GM12878 (cell line): Measurements from ENCODE around the gene LRRN4. TPM values are rescaled to one million over a fixed set of nuclear protein-coding genes. Genes with fewer than 3 reads are reported as not detected.
A peak's percentile ranks its signal among the peaks of the same experiment; 100 is the strongest.

Experiments
- CBX5 ChIP-seq: sonication (generic); IDR thresholded peaks from 2 replicates; pipeline ENCODE4 v1.6.1; 2016; ENCODE audit warnings: low read depth, moderate library complexity, mild to moderate bottlenecking, inconsistent platforms
- HCFC1 ChIP-seq: fragments of 150-350 bp; IDR thresholded peaks from 2 replicates; pipeline ENCODE4 v1.6.1; 2014; ENCODE audit warnings: low read length
- IKZF1 ChIP-seq: fragments of 450-650 bp; conservative IDR thresholded peaks from 2 replicates; pipeline ENCODE4 v1.6.1; 2017; ENCODE audit warnings: antibody characterized with exemption, mild to moderate bottlenecking
- IRF4 ChIP-seq: IDR thresholded peaks from 2 replicates; pipeline ENCODE4 v1.6.1; 2011; ENCODE audit warnings: low read depth, low read length
- MEF2A ChIP-seq: IDR thresholded peaks from 2 replicates; pipeline ENCODE4 v1.6.1; 2011; ENCODE audit warnings: low read depth, mild to moderate bottlenecking, low read length, moderate library complexity; ENCODE audit not compliant: insufficient read depth
- MEF2B ChIP-seq: fragments of 450-650 bp; IDR thresholded peaks from 2 replicates; pipeline ENCODE4 v1.6.1; 2018; ENCODE audit warnings: mild to moderate bottlenecking, moderate library complexity; ENCODE audit not compliant: partially characterized antibody, poor library complexity, severe bottlenecking
- MTA2 ChIP-seq: fragments of 450-650 bp; IDR thresholded peaks from 2 replicates; pipeline ENCODE4 v1.6.1; 2016; ENCODE audit warnings: low read depth, mild to moderate bottlenecking, moderate library complexity
- MYB ChIP-seq: fragments of 150-350 bp; IDR thresholded peaks from 2 replicates; pipeline ENCODE4 v1.6.1; 2014; ENCODE audit warnings: mild to moderate bottlenecking, low read depth, low read length, borderline replicate concordance
- NBN ChIP-seq: fragments of 450-650 bp; IDR thresholded peaks from 2 replicates; pipeline ENCODE4 v1.6.1; 2016
- NR2C1 ChIP-seq: fragments of 450-650 bp; IDR thresholded peaks from 2 replicates; pipeline ENCODE4 v1.6.1; 2017; ENCODE audit warnings: antibody characterized with exemption, mild to moderate bottlenecking, moderate library complexity
- NR2F1 ChIP-seq: fragments of 450-650 bp; conservative IDR thresholded peaks from 2 replicates; pipeline ENCODE4 v1.6.1; 2017; ENCODE audit warnings: mild to moderate bottlenecking
- PML ChIP-seq: IDR thresholded peaks from 2 replicates; pipeline ENCODE4 v1.6.1; 2012; ENCODE audit warnings: low read length, inconsistent platforms
- RAD21 ChIP-seq: IDR thresholded peaks from 2 replicates; pipeline ENCODE4 v1.6.1; 2011; ENCODE audit warnings: mild to moderate bottlenecking, low read depth, low read length, moderate library complexity; ENCODE audit not compliant: insufficient read depth
- RFX5 ChIP-seq: IDR thresholded peaks from 2 replicates; pipeline ENCODE4 v1.6.1; 2011; ENCODE audit warnings: low read depth, low read length, improper control_type of control experiment
- SMC3 ChIP-seq: IDR thresholded peaks from 2 replicates; pipeline ENCODE4 v1.6.1; 2011; ENCODE audit warnings: low read length, improper control_type of control experiment, borderline replicate concordance
- SREBF1 ChIP-seq: IDR thresholded peaks from 2 replicates; pipeline ENCODE4 v1.6.1; 2012; ENCODE audit warnings: mild to moderate bottlenecking, low read length
- SREBF2 ChIP-seq: IDR thresholded peaks from 2 replicates; pipeline ENCODE4 v1.6.1; 2012; ENCODE audit warnings: mild to moderate bottlenecking, low read length
- TBL1XR1 ChIP-seq: IDR thresholded peaks from 2 replicates; pipeline ENCODE4 v1.6.1; 2012; ENCODE audit warnings: low read depth, low read length, improper control_type of control experiment
- ZNF274 ChIP-seq: IDR thresholded peaks from one replicate; pipeline ENCODE4 v1.8.0; 2011; ENCODE audit not compliant: insufficient read length, insufficient read depth
- ZNF384 ChIP-seq: IDR thresholded peaks from 2 replicates; pipeline ENCODE4 v1.6.1; 2012; ENCODE audit warnings: low read depth, mild to moderate bottlenecking, low read length, improper control_type of control experiment, borderline replicate concordance
- polyA plus RNA-seq, 11 experiments: library from polyadenylated mRNA; depleted of rRNA in 4 of 11; unstranded in 6 of 11; stranded (reverse) in 5 of 11; fragments of >200 nt; fragmentation: Nextera tagmentation in 4 of 11; fragmentation: Illumina TruSeq in 1 of 11; extraction: Ambion mirVana in 4 of 11; extraction: Trizol in 1 of 11; gene quantifications; 1 replicate in 1 of 11; 2 replicates in 10 of 11; pipeline versions ENCODE4 v1.2.1 to v1.2.3, GENCODE V29; 2011 to 2016; ENCODE audit warnings: inconsistent platforms in 2 of 11, missing spikeins in 2 of 11, low read depth in 1 of 11
- total RNA-seq, 4 experiments: library from RNA; depleted of rRNA in 3 of 4; stranded (reverse); fragments of >200 nt in 3 of 4; fragmentation: Illumina TruSeq in 1 of 4; extraction: Trizol in 1 of 4; gene quantifications; 2 replicates each; pipeline versions ENCODE4 v1.2.1 to v1.2.3, GENCODE V29; 2013 to 2021
- TF ChIP-seq, protein P1 (sequence below): fragments of 150-350 bp; IDR thresholded peaks from 2 replicates; pipeline ENCODE4 v1.6.1; 2014; ENCODE audit warnings: mild to moderate bottlenecking, low read depth, low read length
- TF ChIP-seq, protein P2 (sequence below): fragments of 450-650 bp; IDR thresholded peaks from 2 replicates; pipeline ENCODE4 v1.6.1; 2018; ENCODE audit warnings: borderline replicate concordance, mild to moderate bottlenecking; ENCODE audit not compliant: partially characterized antibody
- TF ChIP-seq, protein P3 (sequence below): fragments of 450-650 bp; formaldehyde crosslinking; IDR thresholded peaks from 2 replicates; pipeline ENCODE4 v1.4.0; 2020; ENCODE audit warnings: mild to moderate bottlenecking, moderate library complexity

Gene LRRN4
- total and polyA plus RNA-seq, 10 of the 15 experiments (the other 5 are each of a cell fraction or from before 2014, with no cell fraction given) = 0.11 TPM; not detected in 9

DNA sequence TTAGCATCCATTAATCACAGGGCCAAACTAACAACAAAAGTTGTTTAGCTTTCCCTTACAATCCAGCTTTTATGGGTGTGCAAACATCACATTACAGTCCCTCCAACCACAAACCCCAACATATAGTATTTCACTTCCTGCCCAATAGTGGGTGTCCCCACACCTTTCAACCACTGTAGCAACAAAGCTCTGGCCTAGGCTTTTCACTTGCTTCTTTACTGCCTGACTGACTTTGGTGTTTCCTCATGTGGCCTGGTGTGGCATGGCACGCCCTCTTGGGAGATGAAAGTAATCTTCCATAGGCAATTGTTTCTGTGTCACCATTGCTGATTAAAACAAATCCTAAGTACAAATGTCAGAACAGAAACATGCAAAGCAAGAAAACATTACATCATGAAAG is 57.1 kb downstream of the LRRN4 start (continued):
- TF ChIP-seq, protein P1, sequence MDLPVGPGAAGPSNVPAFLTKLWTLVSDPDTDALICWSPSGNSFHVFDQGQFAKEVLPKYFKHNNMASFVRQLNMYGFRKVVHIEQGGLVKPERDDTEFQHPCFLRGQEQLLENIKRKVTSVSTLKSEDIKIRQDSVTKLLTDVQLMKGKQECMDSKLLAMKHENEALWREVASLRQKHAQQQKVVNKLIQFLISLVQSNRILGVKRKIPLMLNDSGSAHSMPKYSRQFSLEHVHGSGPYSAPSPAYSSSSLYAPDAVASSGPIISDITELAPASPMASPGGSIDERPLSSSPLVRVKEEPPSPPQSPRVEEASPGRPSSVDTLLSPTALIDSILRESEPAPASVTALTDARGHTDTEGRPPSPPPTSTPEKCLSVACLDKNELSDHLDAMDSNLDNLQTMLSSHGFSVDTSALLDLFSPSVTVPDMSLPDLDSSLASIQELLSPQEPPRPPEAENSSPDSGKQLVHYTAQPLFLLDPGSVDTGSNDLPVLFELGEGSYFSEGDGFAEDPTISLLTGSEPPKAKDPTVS = no peak
- no peak for TF ChIP-seq SMC3
- TF ChIP-seq MEF2A = no peak
- no peak for TF ChIP-seq SREBF1
- no peak for TF ChIP-seq ZNF274
- TF ChIP-seq HCFC1 = no peak
- TF ChIP-seq MYB = no peak
- TF ChIP-seq RAD21 = no peak
- TF ChIP-seq RFX5 = no peak
- peak; percentile 39 for TF ChIP-seq MTA2
- no peak for TF ChIP-seq SREBF2
- peak; percentile 60 for TF ChIP-seq MEF2B
- no peak for TF ChIP-seq NR2C1
- TF ChIP-seq ZNF384 = peak; percentile 46; the same call in 1 of the 2 replicates
- peak; percentile 68 for TF ChIP-seq NBN
- TF ChIP-seq, protein P2, sequence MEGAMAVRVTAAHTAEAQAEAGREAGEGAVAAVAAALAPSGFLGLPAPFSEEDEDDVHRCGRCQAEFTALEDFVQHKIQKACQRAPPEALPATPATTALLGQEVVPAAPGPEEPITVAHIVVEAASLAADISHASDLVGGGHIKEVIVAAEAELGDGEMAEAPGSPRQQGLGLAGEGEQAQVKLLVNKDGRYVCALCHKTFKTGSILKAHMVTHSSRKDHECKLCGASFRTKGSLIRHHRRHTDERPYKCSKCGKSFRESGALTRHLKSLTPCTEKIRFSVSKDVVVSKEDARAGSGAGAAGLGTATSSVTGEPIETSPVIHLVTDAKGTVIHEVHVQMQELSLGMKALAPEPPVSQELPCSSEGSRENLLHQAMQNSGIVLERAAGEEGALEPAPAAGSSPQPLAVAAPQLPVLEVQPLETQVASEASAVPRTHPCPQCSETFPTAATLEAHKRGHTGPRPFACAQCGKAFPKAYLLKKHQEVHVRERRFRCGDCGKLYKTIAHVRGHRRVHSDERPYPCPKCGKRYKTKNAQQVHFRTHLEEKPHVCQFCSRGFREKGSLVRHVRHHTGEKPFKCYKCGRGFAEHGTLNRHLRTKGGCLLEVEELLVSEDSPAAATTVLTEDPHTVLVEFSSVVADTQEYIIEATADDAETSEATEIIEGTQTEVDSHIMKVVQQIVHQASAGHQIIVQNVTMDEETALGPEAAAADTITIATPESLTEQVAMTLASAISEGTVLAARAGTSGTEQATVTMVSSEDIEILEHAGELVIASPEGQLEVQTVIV = no peak
- TF ChIP-seq IKZF1 = peak; percentile 55; the same call in 1 of the 2 replicates
- TF ChIP-seq CBX5 = no peak
- TF ChIP-seq, protein P3, sequence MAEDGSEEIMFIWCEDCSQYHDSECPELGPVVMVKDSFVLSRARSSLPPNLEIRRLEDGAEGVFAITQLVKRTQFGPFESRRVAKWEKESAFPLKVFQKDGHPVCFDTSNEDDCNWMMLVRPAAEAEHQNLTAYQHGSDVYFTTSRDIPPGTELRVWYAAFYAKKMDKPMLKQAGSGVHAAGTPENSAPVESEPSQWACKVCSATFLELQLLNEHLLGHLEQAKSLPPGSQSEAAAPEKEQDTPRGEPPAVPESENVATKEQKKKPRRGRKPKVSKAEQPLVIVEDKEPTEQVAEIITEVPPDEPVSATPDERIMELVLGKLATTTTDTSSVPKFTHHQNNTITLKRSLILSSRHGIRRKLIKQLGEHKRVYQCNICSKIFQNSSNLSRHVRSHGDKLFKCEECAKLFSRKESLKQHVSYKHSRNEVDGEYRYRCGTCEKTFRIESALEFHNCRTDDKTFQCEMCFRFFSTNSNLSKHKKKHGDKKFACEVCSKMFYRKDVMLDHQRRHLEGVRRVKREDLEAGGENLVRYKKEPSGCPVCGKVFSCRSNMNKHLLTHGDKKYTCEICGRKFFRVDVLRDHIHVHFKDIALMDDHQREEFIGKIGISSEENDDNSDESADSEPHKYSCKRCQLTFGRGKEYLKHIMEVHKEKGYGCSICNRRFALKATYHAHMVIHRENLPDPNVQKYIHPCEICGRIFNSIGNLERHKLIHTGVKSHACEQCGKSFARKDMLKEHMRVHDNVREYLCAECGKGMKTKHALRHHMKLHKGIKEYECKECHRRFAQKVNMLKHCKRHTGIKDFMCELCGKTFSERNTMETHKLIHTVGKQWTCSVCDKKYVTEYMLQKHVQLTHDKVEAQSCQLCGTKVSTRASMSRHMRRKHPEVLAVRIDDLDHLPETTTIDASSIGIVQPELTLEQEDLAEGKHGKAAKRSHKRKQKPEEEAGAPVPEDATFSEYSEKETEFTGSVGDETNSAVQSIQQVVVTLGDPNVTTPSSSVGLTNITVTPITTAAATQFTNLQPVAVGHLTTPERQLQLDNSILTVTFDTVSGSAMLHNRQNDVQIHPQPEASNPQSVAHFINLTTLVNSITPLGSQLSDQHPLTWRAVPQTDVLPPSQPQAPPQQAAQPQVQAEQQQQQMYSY (CRISPR knock-in tag) = no peak
- TF ChIP-seq PML = peak; percentile 41; the same call in 1 of the 2 replicates
- TF ChIP-seq TBL1XR1 = no peak
- TF ChIP-seq IRF4 = no peak
- no peak for TF ChIP-seq NR2F1
